Hypothalamus (tissue), 51 donors: ENCODE data around the gene FBN1.

Source experiments
- DNase-seq, 51 donors: peaks; one replicate each; lab custom pipeline; 2025; lab: John Stamatoyannopoulos, UW

FBN1 gene

DNA sequence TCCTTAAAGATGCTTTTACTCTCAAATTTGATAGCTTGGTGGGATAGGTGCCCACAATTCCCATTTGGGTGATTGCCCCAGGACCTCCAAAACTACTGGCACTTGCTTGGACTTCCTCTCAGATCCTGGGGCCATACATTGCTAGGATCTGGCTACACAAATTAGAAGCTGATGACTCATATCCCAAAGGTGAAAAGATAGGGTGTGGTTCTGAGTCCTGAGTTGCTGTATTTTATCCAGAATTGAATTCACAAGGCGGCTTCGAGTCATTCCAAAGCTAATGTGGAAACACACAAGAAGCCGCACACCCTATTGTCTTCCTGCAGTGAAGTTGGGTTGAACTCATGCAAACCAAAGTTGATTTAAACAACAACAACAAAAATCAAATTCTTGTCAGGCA is 260.9 kb downstream of the FBN1 start:
- DNase-seq, result no peak

DNA sequence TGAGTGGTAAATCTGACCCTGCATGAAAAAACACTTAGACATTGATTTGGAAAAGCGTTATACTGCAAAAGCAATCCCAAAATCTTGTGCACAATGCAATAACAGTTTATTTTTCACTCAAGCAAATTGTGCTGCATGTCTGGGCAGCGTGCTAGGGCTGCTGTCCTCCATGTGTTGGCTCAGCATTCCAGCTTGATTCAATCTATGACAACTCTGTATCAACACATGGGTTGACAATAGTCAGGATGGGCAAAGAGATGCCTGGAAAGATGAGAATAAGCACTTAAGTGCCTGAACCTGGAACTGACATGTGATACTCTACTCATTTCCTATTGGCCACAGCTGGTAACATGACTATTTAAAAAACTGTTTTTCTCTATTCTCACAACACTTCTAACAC is 262.5 kb downstream of the FBN1 start:
- DNase-seq, result no peak

DNA sequence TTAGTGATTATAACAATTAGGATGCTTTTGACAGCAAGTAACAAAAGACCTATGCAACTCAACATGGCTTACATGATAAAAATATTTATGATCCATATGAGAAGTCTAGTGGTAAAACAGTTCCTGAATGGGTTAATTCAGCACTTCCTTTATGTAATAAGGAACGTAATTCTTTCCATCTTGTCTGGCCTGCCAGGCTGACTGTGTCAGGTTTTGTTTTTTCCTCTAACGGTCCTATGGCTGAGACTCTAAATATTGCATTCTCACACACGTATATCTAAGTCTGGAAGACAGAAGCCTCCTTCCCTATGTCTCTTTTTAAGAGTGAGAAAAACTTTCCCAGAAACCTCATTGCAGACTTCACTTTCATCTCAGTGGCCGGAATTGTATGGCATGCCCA is 263.6 kb downstream of the FBN1 start:
- no peak for DNase-seq

DNA sequence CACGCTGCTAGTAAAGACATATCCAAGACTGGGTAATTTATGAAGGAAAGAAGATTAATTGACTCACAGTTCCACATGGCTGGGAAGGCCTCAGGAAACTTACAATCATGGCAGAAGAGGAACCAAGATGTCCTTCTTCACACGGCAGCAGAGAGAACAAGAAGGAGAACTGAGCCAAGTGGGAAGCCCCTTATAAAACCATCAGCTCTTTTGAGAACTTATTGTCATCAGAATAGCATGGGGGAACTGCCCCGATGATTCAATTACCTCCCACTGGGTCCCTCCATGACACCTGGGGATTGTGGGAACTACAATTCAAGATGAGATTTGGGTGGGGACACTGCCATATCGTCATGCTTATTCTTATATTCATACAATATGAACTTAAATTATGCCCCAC is 265.3 kb downstream of the FBN1 start:
- no peak for DNase-seq

DNA sequence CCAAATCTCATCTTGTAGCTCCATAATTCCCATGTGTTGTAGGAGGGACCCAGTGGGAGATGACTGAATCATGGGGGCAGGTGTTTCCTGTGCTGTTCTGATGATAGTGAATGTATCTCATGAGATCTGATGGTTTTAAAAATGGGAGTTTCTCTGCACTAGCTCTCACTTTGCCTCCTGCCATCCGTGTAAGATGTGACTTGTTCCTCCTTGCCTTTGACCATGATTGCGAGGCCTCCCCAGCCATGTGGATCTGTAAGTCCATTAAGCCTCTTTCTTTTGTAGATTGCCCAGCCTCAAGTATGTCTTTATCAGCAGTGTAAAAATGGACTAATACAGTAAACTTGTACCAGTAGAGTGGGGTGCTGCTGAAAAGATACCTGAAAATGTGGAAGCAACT is 269.7 kb downstream of the FBN1 start:
- no peak for DNase-seq

DNA sequence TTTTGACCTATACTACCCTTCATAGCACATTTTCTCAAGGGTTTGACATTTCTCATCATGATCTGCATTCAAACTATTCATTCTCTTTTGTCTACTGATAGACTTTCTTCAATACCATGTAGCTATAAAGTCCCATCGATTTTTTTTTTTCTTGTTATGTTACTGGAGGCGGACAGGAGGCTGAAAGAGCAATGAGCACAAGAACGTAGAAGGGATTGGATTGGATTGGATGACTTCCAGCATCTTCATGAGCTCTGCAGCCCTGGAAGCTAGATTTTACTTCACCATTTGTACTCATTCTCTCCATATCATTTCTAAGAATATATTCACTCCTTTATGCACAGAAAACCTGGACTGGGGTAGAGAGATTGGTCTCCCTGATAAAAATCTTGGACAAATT is 271.0 kb downstream of the FBN1 start:
- DNase-seq, result no peak

DNA sequence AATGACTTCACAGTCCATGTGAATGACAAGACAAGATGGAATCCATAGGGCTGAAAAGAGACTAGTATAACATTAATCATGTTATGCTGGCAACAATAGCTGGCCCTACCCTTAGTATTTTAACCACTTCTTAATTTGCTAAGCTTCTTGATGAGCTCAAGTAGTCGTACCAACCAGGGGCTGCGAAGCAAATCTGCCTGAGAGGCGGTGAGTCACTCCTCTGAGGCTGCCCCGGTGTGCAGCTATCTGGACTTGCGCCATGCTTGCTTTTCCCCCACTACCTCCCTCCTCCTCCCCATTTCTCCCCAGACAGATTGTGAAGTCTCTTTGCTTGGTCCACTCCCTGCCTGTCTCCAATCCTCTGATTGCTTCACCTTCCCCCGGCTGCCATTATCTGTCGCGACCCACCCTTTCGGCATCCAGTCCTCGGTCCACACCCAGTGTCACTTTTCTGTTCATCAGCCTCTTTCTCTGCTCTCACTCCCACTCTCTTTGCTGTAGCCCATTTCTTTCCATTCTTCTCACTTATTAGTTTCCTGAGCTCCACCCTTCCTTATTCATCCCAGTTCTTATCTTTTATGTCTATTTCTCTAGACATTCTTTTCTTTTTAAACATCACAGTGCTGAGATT is 271.6 kb downstream of the FBN1 start:
- no peak for DNase-seq

DNA sequence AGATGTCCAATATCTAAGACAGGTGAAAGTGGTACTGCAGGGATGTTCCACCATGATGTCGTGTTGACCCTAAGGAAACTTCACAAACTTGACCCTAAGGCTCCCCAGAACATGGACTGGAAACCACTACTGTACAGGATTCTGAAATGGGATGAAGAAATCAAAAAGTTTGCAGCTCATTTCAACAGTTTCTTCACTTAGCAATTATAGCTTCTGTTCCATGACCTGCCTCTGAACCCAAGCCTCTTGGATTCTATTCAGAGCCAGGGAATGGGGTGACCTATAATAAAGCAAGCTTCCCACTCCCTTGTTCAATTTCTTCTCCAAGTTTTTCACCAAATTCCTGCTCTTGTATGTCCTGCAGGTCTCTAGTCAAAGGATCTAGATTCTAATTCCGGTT is 273.5 kb downstream of the FBN1 start:
- DNase-seq, result no peak

DNA sequence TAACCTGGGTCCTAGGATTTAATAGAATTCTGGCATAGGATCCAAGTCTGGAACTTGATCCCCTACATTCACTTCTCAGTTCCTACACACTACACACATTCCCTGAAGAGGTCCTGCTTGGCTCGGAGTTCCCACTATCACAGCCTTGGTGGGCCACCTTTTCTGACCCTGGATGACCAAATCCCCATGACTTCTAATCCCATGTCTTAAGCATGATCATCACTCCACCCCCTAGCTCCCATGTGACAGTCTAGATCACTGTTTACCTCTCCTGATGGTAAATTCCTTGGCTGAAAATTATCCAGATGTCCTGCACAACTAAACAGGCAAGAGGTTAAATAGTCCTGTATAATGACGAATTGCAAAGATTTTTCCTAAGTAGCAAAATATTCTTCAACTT is 274.0 kb downstream of the FBN1 start:
- DNase-seq, result no peak

DNA sequence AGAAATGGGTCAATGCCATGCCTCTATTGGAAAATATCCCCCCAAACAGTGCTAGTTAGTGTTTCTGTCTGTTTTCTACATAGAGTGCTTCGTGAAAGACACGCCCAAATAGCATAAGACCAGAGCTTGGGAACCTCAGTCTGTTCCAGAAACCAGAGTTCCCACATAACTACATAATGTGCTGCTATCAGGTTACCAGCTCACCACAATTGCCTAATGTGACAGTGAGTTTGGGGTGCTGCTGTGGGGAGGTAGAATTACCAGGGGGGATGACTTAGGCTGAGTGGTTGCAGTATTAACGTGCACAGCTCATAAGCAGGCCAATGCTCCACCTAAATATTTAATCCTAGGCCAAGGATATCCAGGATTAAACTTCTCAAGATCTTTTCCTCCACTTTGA is 275.0 kb downstream of the FBN1 start:
- DNase-seq, result no peak

DNA sequence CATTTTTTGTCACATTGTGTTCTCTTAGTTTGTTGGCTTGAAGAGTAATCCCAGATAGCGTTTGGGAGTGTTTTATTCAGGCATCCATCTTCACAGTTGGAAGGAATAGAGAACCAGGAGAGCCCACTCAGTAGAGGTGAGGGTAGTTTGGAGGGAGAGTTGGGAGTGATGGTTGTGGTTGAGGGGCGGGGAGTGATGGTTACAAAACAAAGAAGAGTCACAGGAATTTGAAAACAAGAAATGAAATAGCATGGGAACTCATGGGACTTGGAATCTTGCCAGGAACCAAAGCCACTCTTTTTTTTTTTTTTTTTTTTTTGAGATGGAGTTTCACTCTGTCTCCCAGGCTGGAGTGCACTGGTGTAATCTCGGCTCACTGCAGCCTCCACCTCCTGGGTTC is 278.0 kb downstream of the FBN1 start:
- no peak for DNase-seq

DNA sequence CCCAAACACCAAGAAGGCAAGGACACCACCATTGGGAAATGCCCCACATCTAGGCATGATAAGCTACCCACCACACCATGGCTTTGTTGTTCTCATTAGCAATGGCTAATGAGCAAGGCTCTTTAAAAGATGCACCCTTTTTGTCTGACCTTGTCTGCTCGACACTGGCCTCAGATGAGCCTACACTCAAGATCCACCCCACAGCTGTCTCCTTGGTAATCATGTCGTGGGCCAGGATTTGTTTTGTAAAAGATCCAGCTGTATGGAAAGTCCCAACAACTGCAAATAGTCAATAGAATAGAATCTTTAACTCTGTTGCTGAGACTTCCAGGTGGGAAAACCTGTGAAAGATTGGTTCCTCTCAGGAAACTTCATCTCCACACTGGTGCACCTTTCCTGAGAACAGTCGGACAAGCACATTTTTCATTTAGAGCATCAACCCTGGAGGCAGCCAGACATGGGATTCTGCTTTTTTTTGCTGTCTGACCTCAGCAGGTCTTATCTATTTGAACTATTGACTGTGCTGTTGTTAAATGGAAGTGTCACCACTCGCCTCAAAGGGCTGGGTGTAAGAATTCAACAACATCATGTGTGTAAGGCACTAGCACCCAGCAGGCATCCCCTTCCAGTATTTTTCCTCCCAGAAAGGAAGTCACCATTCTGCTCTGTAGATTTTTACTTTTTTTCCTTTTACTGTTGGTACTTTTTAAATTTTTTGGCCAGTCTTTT is 278.8 kb downstream of the FBN1 start:
- no peak for DNase-seq

DNA sequence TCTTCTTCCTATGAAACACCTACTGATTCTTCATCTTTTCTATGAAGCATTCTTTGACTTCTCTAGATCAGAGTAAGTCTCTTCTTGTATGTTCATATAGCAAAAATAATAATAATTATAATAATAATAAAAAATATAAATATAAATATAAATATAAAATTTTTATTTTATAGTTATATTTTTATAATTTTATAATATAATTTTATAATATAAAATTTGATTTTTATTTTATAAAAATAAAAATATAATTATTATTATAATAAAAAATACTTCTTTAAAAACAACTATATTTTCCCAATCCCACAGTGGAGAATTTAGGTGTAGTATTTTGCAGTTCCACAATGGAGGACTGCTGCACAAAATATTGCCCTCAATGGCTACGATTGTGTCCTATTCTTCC is 279.9 kb downstream of the FBN1 start:
- DNase-seq, result no peak

DNA sequence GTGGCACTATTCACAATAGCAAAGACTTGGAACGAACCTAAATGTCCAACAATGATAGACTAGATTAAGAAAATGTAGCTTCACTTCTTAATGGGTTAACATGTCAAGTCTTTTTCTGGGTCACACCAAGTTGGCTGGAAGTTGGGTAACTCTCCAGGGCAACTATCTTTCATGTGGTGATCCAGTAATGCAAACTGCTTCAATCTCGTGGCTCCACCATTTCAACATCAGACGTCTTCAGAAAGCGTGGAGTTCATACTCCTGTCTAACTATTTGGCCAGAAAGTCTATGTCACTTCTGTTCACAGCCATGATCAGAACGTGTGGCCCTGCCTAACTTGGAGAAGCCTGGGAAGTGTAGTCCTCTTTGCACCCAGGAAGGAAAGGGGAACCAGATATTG is 282.0 kb downstream of the FBN1 start:
- DNase-seq, result no peak

DNA sequence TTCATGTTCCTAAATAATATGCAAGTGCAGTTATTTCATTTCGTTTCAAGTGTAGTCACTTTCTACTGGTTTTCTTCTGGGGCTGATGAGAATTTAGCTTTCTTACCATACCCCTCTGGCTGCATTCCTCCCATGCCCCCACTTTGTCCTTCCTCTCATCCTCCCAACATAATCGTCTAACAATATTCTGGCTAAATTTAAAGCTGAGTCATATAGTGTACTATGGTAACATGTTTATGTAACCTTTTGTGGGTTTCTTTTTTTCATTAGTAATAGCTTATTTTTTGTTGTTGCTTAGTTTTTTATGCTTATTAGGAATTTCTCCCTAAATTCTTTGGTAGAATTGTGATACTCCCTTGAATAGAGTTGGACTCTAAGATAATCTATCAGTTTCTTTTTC is 283.8 kb downstream of the FBN1 start:
- no peak for DNase-seq

DNA sequence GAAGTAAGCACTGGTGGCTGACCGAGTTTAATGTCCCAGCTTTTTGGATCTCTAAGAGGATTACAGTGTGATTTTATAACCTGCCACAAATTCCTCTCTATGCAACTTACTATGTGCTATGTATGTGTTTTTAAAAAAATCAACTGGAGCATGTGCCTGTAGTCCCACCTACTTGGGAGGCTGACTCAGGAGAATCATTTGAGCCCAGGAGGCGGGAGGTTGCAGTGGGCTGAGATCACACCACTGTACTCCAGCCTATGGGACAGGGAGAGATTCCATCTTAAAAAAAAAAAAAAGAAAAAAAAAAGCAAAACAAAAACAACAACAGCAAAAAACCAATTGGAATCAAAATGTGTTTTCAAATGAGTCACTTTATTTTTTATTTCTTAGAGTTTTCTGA is 284.7 kb downstream of the FBN1 start:
- DNase-seq, result no peak
